Endothelial cell (in vitro differentiated cells): ENCODE results near the gene CEACAM1. TPM values are rescaled to one million over a fixed set of nuclear protein-coding genes. Genes with fewer than 3 reads are reported as not detected.
"Not testable (repeated sequence)": the region's sequence is repeated elsewhere in the genome, so short reads cannot be mapped to it uniquely, and the experiment has no call there.

Source experiments
- DNase-seq: peaks from one replicate; pipeline ENCODE4 v3.0.0; 2021; ENCODE audit warnings: low spot score
- H3K27ac Mint-ChIP-seq: one replicate; pipeline ENCODE4 v1.8.0; 2021; ENCODE audit warnings: mixed read lengths, inconsistent platforms; ENCODE audit not compliant: unreplicated experiment
- H3K27me3 Mint-ChIP-seq: one replicate; pipeline ENCODE4 v1.8.0; 2021; ENCODE audit warnings: mild to moderate bottlenecking, moderate library complexity, mixed read lengths, inconsistent platforms; ENCODE audit not compliant: unreplicated experiment
- H3K36me3 Mint-ChIP-seq: one replicate; pipeline ENCODE4 v1.8.0; 2021; ENCODE audit warnings: mild to moderate bottlenecking, low read depth, mixed read lengths, inconsistent platforms; ENCODE audit not compliant: unreplicated experiment
- H3K4me1 Mint-ChIP-seq: one replicate; pipeline ENCODE4 v1.8.0; 2021; ENCODE audit warnings: mild to moderate bottlenecking, mixed read lengths, inconsistent platforms; ENCODE audit not compliant: unreplicated experiment
- H3K4me3 Mint-ChIP-seq: one replicate; pipeline ENCODE4 v1.8.0; 2021; ENCODE audit warnings: mild to moderate bottlenecking, mixed read lengths, inconsistent platforms; ENCODE audit not compliant: unreplicated experiment
- H3K9me3 Mint-ChIP-seq: one replicate; pipeline ENCODE4 v1.8.0; 2021; ENCODE audit warnings: mixed read lengths, inconsistent platforms; ENCODE audit not compliant: unreplicated experiment
- total RNA-seq: library from RNA; stranded (reverse); fragmentation: NEBNext Ultra II Directional; extraction: Animal tissue kit (Norgen Biotek cat#: 25700); gene quantifications from one replicate; pipeline ENCODE4 v1.2.1, GENCODE V29; 2021; ENCODE audit not compliant: unreplicated experiment
- TF ChIP-seq, protein P1 (sequence below): fragments of 200-600 bp; sonication (generic); IDR thresholded peaks from one replicate; pipeline ENCODE4 v1.5.0; 2021; ENCODE audit warnings: antibody characterized with exemption; ENCODE audit not compliant: unreplicated experiment

Gene CEACAM1
- total RNA-seq, 1 donor from 2014 or later: 9.3 TPM

DNA sequence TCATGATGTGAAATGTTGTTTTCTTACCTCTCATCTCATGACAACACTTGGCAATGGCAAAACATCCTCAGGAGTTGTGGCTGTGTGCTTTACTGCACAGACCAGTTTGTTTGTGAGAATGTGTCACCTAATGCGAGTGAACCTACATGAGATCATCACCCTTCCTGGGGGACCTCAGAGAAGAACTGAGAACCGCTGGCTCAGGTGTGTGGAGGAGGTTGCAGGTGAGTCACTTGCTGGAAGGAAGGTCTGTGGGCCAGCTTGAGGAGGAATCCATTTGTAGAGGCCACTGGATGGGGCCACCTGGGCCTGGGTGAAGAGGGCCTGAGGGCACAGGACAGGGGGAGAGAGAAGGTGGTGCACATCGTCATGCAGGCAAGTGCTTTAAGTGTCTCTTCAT, 3.0 kb upstream of the CEACAM1 start:
- no peak for DNase-seq
- H3K27me3 Mint-ChIP-seq: peaks cover 2% of the 10 kb centered on the region
- H3K4me1 Mint-ChIP-seq: peaks cover 25% of the 10 kb centered on the region
- H3K4me3 Mint-ChIP-seq: no peak overlapping the region
- TF ChIP-seq, protein P1, sequence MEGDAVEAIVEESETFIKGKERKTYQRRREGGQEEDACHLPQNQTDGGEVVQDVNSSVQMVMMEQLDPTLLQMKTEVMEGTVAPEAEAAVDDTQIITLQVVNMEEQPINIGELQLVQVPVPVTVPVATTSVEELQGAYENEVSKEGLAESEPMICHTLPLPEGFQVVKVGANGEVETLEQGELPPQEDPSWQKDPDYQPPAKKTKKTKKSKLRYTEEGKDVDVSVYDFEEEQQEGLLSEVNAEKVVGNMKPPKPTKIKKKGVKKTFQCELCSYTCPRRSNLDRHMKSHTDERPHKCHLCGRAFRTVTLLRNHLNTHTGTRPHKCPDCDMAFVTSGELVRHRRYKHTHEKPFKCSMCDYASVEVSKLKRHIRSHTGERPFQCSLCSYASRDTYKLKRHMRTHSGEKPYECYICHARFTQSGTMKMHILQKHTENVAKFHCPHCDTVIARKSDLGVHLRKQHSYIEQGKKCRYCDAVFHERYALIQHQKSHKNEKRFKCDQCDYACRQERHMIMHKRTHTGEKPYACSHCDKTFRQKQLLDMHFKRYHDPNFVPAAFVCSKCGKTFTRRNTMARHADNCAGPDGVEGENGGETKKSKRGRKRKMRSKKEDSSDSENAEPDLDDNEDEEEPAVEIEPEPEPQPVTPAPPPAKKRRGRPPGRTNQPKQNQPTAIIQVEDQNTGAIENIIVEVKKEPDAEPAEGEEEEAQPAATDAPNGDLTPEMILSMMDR: no peak
- H3K36me3 Mint-ChIP-seq: peaks cover 14% of the 10 kb centered on the region
- no peak overlapping the region for H3K27ac Mint-ChIP-seq
- no peaks in the 10 kb centered on the region for H3K9me3 Mint-ChIP-seq

DNA sequence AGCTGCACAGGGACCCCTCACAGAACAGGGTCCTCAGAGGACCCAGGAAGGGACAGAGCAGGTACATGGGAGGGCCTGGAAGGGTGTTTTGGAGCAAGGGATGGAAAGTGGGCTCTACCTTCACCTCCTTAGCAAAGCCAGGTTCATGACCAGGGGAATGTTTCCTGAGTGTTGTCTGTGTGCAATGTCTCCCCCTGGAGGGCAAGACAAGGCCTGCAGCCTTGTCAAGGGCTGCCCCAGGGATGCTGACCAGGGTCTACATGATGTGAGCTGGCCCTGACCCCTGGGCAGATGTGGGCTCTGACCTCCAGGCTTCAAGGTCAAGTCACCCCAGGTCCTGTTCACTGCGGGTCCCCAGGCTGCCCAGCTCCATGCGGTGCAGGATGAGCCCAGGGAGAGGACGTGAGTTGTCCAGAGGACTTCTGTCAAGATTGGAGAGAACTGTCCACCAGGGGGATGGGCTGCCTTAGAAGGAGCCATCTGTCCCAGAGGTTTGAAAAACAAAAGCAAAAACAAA, 1.0 kb upstream of the CEACAM1 start:
- no peak overlapping the region for H3K4me3 Mint-ChIP-seq
- DNase-seq: peak; percentile 75
- H3K4me1 Mint-ChIP-seq: peaks cover 27% of the 10 kb centered on the region
- peaks cover 2% of the 10 kb centered on the region for H3K27me3 Mint-ChIP-seq
- peaks cover 14% of the 10 kb centered on the region for H3K36me3 Mint-ChIP-seq
- TF ChIP-seq, protein P1: peak; percentile 95
- H3K9me3 Mint-ChIP-seq: no peaks in the 10 kb centered on the region
- no peak overlapping the region for H3K27ac Mint-ChIP-seq

DNA sequence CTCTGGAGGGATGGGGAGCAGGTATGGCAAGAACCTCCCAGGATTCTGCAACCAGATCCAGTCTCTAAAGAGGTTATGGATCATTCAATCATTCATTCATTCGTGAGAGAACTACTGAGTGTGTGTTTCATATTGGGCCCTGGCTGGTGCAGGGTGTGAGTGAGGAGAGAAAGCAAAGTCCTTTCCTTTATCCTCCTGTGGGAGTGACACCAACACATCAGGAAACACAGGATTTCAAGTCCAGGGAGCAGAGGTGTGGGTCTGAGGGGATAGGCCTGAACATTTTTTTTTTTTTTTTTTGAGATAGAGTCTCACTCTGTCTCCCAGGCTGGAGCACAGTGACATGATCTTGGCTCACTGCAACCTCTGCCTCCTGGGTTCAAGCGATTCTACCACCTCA, 3.3 kb downstream of the CEACAM1 start:
- H3K4me1 Mint-ChIP-seq: peaks cover 27% of the 10 kb centered on the region
- H3K27me3 Mint-ChIP-seq: peaks cover 5% of the 10 kb centered on the region
- no peaks in the 10 kb centered on the region for H3K9me3 Mint-ChIP-seq
- H3K4me3 Mint-ChIP-seq: no peak overlapping the region
- H3K36me3 Mint-ChIP-seq: peaks cover 23% of the 10 kb centered on the region
- H3K27ac Mint-ChIP-seq: no peak overlapping the region
- no peak for DNase-seq
- TF ChIP-seq, protein P1: no peak

DNA sequence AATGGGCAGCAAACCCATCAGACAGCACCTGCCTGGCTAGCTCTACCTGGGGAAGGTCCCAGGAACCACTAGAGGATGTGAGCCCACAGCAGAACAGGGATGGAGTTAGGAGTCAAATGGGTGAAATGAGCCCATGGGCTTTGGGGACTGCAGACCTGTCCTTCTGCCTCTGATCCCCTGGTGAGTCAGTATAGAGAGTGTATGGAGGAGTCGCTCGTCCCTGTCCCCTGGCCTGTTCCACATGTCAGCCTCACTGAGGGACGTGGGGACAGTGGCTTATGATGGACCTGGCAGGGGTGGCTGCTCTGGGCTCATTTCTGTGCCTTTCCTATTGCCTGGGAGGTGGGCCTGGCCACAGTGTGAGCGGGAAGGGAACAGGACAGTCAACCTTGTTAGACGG, 4.0 kb downstream of the CEACAM1 start:
- Mint-ChIP-seq H3K4me1 (peaks cover 22% of the 10 kb centered on the region), H3K4me3 (no peak overlapping the region), H3K36me3 (peaks cover 24% of the 10 kb centered on the region), H3K27me3 (peaks cover 5% of the 10 kb centered on the region), H3K27ac (no peak overlapping the region), H3K9me3 (no peaks in the 10 kb centered on the region)
- TF ChIP-seq, protein P1: no peak
- DNase-seq: no peak

DNA sequence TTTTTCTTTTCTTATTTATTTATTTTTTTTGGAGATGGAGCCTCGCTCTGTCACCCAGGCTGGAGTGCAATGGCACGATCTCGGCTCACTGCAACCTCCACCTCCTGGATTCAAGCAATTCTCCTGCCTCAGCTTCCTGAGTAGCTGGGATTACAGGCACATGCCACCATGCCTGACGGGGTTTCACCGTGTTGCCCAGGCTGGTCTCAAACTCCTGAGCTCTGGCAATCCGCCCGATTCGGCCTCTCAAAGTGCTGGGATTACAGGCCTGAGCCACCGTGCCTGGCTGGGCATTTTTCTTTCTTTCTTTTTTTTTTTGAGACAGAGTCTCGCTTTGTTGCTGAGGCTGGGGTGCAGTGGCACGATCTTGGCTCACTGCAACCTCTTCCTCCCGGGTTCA, 6.0 kb downstream of the CEACAM1 start:
- DNase-seq, H3K4me1 Mint-ChIP-seq, H3K27ac Mint-ChIP-seq, H3K9me3 Mint-ChIP-seq, H3K27me3 Mint-ChIP-seq, H3K4me3 Mint-ChIP-seq: not testable (repeated sequence)
- H3K36me3 Mint-ChIP-seq: peaks cover 22% of the 10 kb centered on the region
